SU-DHL-6 (cell line): ENCODE measurements around the gene DPP6.

ENCODE experiments used
- CTCF ChIP-seq: fragments of 200-600 bp; sonication (generic); IDR thresholded peaks from one replicate; pipeline ENCODE4 v1.5.1; 2017; ENCODE audit warnings: antibody characterized with exemption, mild to moderate bottlenecking, low read length, moderate library complexity; ENCODE audit not compliant: insufficient read depth, poor library complexity, severe bottlenecking
- EZH2phosphoT487 ChIP-seq: fragments of 200-600 bp; sonication (generic), shearing (Covaris generic); conservative IDR thresholded peaks from 2 replicates; pipeline ENCODE4 v1.6.1; 2018; ENCODE audit warnings: mild to moderate bottlenecking, antibody characterized with exemption, low read length, moderate library complexity, mixed read lengths

- TF ChIP-seq CTCF = no peak
- TF ChIP-seq EZH2phosphoT487 = no peak
Measured at GRCh38 chr7:154770962-154771361, 718.8 kb downstream of the DPP6 start.
